ENCODE data around the gene CUL2. TPM values are rescaled to one million over a fixed set of nuclear protein-coding genes. Genes with fewer than 3 reads are reported as not detected.
A peak's percentile ranks its signal among the peaks of the same experiment; 100 is the strongest.
"Not testable (repeated sequence)": the region's sequence is repeated elsewhere in the genome, so short reads cannot be mapped to it uniquely, and the experiment has no call there.

CUL2 gene
- total RNA-seq, 3 donors from 2014 or later: 48.9 to 54.8 (median 50.2) TPM

GRCh38 chr10:34994565-34995142, 95.5 kb downstream of the CUL2 start:
- H3K4me3 Mint-ChIP-seq: no peak overlapping the region

GRCh38 chr10:34993782-34994181, 96.4 kb downstream of the CUL2 start:
- peaks cover 11% of the 10 kb centered on the region for H3K4me1 Mint-ChIP-seq (ENCODE audit: low read depth)
- H3K27me3 Mint-ChIP-seq (ENCODE audit: low read depth): no peaks in the 10 kb centered on the region
- ATAC-seq (no peak), DNase-seq (no peak)
- no peaks in the 10 kb centered on the region for H3K36me3 Mint-ChIP-seq (ENCODE audit: insufficient read depth)
- H3K4me3 Mint-ChIP-seq: no peak overlapping the region
- H3K9me3 Mint-ChIP-seq: no peaks in the 10 kb centered on the region

More at GRCh38 chr10:34994565-34995142, 95.5 kb downstream of the CUL2 start:
- no peaks in the 10 kb centered on the region for H3K9me3 Mint-ChIP-seq
- peak; percentile 34 for DNase-seq
- H3K4me1 Mint-ChIP-seq (ENCODE audit: low read depth): peaks cover 11% of the 10 kb centered on the region
- H3K36me3 Mint-ChIP-seq (ENCODE audit: insufficient read depth): no peaks in the 10 kb centered on the region
- ATAC-seq: peak; percentile 78 to 89
- no peaks in the 10 kb centered on the region for H3K27me3 Mint-ChIP-seq (ENCODE audit: low read depth)

GRCh38 chr10:34991117-34991516, 99.0 kb downstream of the CUL2 start:
- not testable (repeated sequence) for DNase-seq; H3K27me3 Mint-ChIP-seq (ENCODE audit: low read depth); H3K36me3 Mint-ChIP-seq (ENCODE audit: insufficient read depth); H3K4me3 Mint-ChIP-seq; ATAC-seq; H3K9me3 Mint-ChIP-seq
- H3K4me1 Mint-ChIP-seq (ENCODE audit: low read depth): peaks cover 11% of the 10 kb centered on the region

- no peak for ATAC-seq
- no peak for DNase-seq
- no peaks in the 10 kb centered on the region for H3K27me3 Mint-ChIP-seq (ENCODE audit: low read depth)
- peaks cover 14% of the 10 kb centered on the region for H3K9me3 Mint-ChIP-seq
- no peaks in the 10 kb centered on the region for H3K4me1 Mint-ChIP-seq (ENCODE audit: low read depth)
- H3K4me3 Mint-ChIP-seq: no peak overlapping the region
- H3K36me3 Mint-ChIP-seq (ENCODE audit: insufficient read depth): peaks cover 1% of the 10 kb centered on the region
Observed at GRCh38 chr10:34988397-34989067, 101.6 kb downstream of the CUL2 start.

GRCh38 chr10:34985823-34986222, 104.3 kb downstream of the CUL2 start:
- ATAC-seq: no peak
- no peaks in the 10 kb centered on the region for H3K27me3 Mint-ChIP-seq (ENCODE audit: low read depth)

GRCh38 chr10:34985146-34985545, 105.0 kb downstream of the CUL2 start:
- no peaks in the 10 kb centered on the region for H3K27me3 Mint-ChIP-seq (ENCODE audit: low read depth)
- no peaks in the 10 kb centered on the region for H3K4me1 Mint-ChIP-seq (ENCODE audit: low read depth)
- DNase-seq (no peak), ATAC-seq (no peak)
- peaks cover 14% of the 10 kb centered on the region for H3K9me3 Mint-ChIP-seq
- no peak overlapping the region for H3K4me3 Mint-ChIP-seq
- H3K36me3 Mint-ChIP-seq (ENCODE audit: insufficient read depth): peaks cover 1% of the 10 kb centered on the region

More at GRCh38 chr10:34985823-34986222, 104.3 kb downstream of the CUL2 start:
- H3K4me3 Mint-ChIP-seq: no peak overlapping the region
- peaks cover 14% of the 10 kb centered on the region for H3K9me3 Mint-ChIP-seq
- H3K4me1 Mint-ChIP-seq (ENCODE audit: low read depth): no peaks in the 10 kb centered on the region
- peaks cover 1% of the 10 kb centered on the region for H3K36me3 Mint-ChIP-seq (ENCODE audit: insufficient read depth)
- no peak for DNase-seq

- DNase-seq (no peak), ATAC-seq (no peak)
- H3K36me3 Mint-ChIP-seq (ENCODE audit: insufficient read depth): peaks cover 1% of the 10 kb centered on the region
- no peak overlapping the region for H3K4me3 Mint-ChIP-seq
- peaks cover 14% of the 10 kb centered on the region for H3K9me3 Mint-ChIP-seq
- no peaks in the 10 kb centered on the region for H3K27me3 Mint-ChIP-seq (ENCODE audit: low read depth)
- H3K4me1 Mint-ChIP-seq (ENCODE audit: low read depth): no peaks in the 10 kb centered on the region
Observed at GRCh38 chr10:34981844-34982243, 108.3 kb downstream of the CUL2 start.

GRCh38 chr10:34979938-34980337, 110.2 kb downstream of the CUL2 start:
- no peak overlapping the region for H3K4me3 Mint-ChIP-seq
- H3K27me3 Mint-ChIP-seq (ENCODE audit: low read depth): no peaks in the 10 kb centered on the region
- no peaks in the 10 kb centered on the region for H3K36me3 Mint-ChIP-seq (ENCODE audit: insufficient read depth)
- ATAC-seq: no peak
- DNase-seq: no peak
- H3K9me3 Mint-ChIP-seq: peaks cover 5% of the 10 kb centered on the region
- H3K4me1 Mint-ChIP-seq (ENCODE audit: low read depth): no peaks in the 10 kb centered on the region

GRCh38 chr10:34978080-34978479, 112.1 kb downstream of the CUL2 start:
- Mint-ChIP-seq H3K4me1 (ENCODE audit: low read depth) (no peaks in the 10 kb centered on the region), H3K36me3 (ENCODE audit: insufficient read depth) (no peaks in the 10 kb centered on the region)

GRCh38 chr10:34976380-34976910, 113.7 kb downstream of the CUL2 start:
- DNase-seq; H3K27me3 Mint-ChIP-seq (ENCODE audit: low read depth); H3K9me3 Mint-ChIP-seq; H3K4me1 Mint-ChIP-seq (ENCODE audit: low read depth); H3K4me3 Mint-ChIP-seq; ATAC-seq; H3K36me3 Mint-ChIP-seq (ENCODE audit: insufficient read depth): not testable (repeated sequence)

More at GRCh38 chr10:34978080-34978479, 112.1 kb downstream of the CUL2 start:
- Mint-ChIP-seq H3K9me3 (peaks cover 4% of the 10 kb centered on the region), H3K4me3 (no peak overlapping the region), H3K27me3 (ENCODE audit: low read depth) (no peaks in the 10 kb centered on the region)
- ATAC-seq (no peak), DNase-seq (no peak)

- H3K36me3 Mint-ChIP-seq (ENCODE audit: insufficient read depth); H3K4me3 Mint-ChIP-seq; H3K4me1 Mint-ChIP-seq (ENCODE audit: low read depth); DNase-seq; ATAC-seq; H3K9me3 Mint-ChIP-seq; H3K27me3 Mint-ChIP-seq (ENCODE audit: low read depth): not testable (repeated sequence)
Observed at GRCh38 chr10:34974364-34975065, 115.6 kb downstream of the CUL2 start.

GRCh38 chr10:34973757-34974156, 116.4 kb downstream of the CUL2 start:
- ATAC-seq; H3K36me3 Mint-ChIP-seq (ENCODE audit: insufficient read depth); H3K27me3 Mint-ChIP-seq (ENCODE audit: low read depth); H3K4me3 Mint-ChIP-seq; DNase-seq; H3K9me3 Mint-ChIP-seq; H3K4me1 Mint-ChIP-seq (ENCODE audit: low read depth): not testable (repeated sequence)

GRCh38 chr10:34973121-34973520, 117.0 kb downstream of the CUL2 start:
- DNase-seq; H3K36me3 Mint-ChIP-seq (ENCODE audit: insufficient read depth); H3K4me3 Mint-ChIP-seq; H3K9me3 Mint-ChIP-seq; H3K4me1 Mint-ChIP-seq (ENCODE audit: low read depth); H3K27me3 Mint-ChIP-seq (ENCODE audit: low read depth); ATAC-seq: not testable (repeated sequence)

- not testable (repeated sequence) for H3K9me3 Mint-ChIP-seq; H3K27me3 Mint-ChIP-seq (ENCODE audit: low read depth); ATAC-seq; H3K4me3 Mint-ChIP-seq; H3K36me3 Mint-ChIP-seq (ENCODE audit: insufficient read depth); DNase-seq; H3K4me1 Mint-ChIP-seq (ENCODE audit: low read depth)
Observed at GRCh38 chr10:34972591-34972990, 117.5 kb downstream of the CUL2 start.
